HepG2 (cell line): ENCODE data around the gene INHA. TPM values are rescaled to one million over a fixed set of nuclear protein-coding genes. Genes with fewer than 3 reads are reported as not detected.

Source experiments
- CHD4 ChIP-seq: fragments of 200-600 bp; sonication (generic); IDR thresholded peaks from 2 replicates; pipeline ENCODE4 v1.7.0; 2017; ENCODE audit warnings: mild to moderate bottlenecking, low read length, borderline replicate concordance
- DMAP1 ChIP-seq: IDR thresholded peaks from 2 replicates; pipeline ENCODE4 v1.6.1; 2016
- HNF4G ChIP-seq, 2 experiments: sonication (generic) in 1 of 2; formaldehyde crosslinking in 1 of 2; IDR thresholded peaks; 2 replicates each; pipeline versions ENCODE4 v1.4.0 to v1.6.1; 2011 to 2020; ENCODE audit warnings: borderline replicate concordance in 2 of 2, low read depth in 2 of 2, mild to moderate bottlenecking in 2 of 2, low read length in 1 of 2, missing genetic modification reagents in 1 of 2, moderate library complexity in 1 of 2
- IRF2 ChIP-seq: IDR thresholded peaks from 2 replicates; pipeline ENCODE4 v1.6.1; 2018; ENCODE audit warnings: missing genetic modification reagents, missing compliant biosample characterization
- ISX ChIP-seq: sonication (generic); formaldehyde crosslinking; conservative IDR thresholded peaks from 2 replicates; pipeline ENCODE4 v1.5.0; 2020; ENCODE audit warnings: missing genetic modification reagents
- NFATC3 ChIP-seq: sonication (generic); formaldehyde crosslinking; IDR thresholded peaks from 2 replicates; pipeline ENCODE4 v1.5.1; 2020; ENCODE audit warnings: mild to moderate bottlenecking, missing genetic modification reagents
- NFIC ChIP-seq: IDR thresholded peaks from 2 replicates; pipeline ENCODE4 v1.6.1; 2012; ENCODE audit warnings: mild to moderate bottlenecking, low read length, inconsistent platforms
- PAWR ChIP-seq: sonication (generic); formaldehyde crosslinking; IDR thresholded peaks from 2 replicates; pipeline ENCODE4 v1.4.0; 2020; ENCODE audit warnings: missing genetic modification reagents, mild to moderate bottlenecking, borderline replicate concordance
- POLR2AphosphoS5 ChIP-seq: IDR thresholded peaks from 2 replicates; pipeline ENCODE4 v1.6.1; 2012; ENCODE audit warnings: low read depth, low read length
- REST ChIP-seq, 2 experiments: IDR thresholded peaks; 2 replicates each; pipeline ENCODE4 v1.6.1; 2011 to 2012; ENCODE audit warnings: low read length in 2 of 2, borderline replicate concordance in 1 of 2, low read depth in 1 of 2, mild to moderate bottlenecking in 1 of 2, moderate library complexity in 1 of 2
- SOX6 ChIP-seq, 2 experiments: fragments of 450-650 bp in 1 of 2; sonication (generic) in 1 of 2; formaldehyde crosslinking in 1 of 2; IDR thresholded peaks; 2 replicates each; pipeline versions ENCODE4 v1.4.0 to v1.6.1; 2017 to 2020; ENCODE audit warnings: antibody characterized with exemption in 1 of 2, mild to moderate bottlenecking in 1 of 2, missing genetic modification reagents in 1 of 2
- TRIM24 ChIP-seq: sonication (generic); formaldehyde crosslinking; IDR thresholded peaks from 2 replicates; pipeline ENCODE4 v1.8.0; 2022; ENCODE audit warnings: mild to moderate bottlenecking, missing genetic modification reagents
- WIZ ChIP-seq: sonication (generic); formaldehyde crosslinking; IDR thresholded peaks from 2 replicates; pipeline ENCODE4 v1.5.1; 2020; ENCODE audit warnings: mild to moderate bottlenecking, missing genetic modification reagents
- ZNF577 ChIP-seq: sonication (generic); formaldehyde crosslinking; IDR thresholded peaks from 2 replicates; pipeline ENCODE4 v1.4.0; 2020; ENCODE audit warnings: mild to moderate bottlenecking, low read depth, missing genetic modification reagents, borderline replicate concordance
- ZNF614 ChIP-seq: IDR thresholded peaks from 2 replicates; pipeline ENCODE4 v1.6.1; 2018; ENCODE audit warnings: missing biosample characterization, missing genetic modification reagents, inconsistent platforms, borderline replicate concordance
- ZNF724P ChIP-seq: sonication (generic); formaldehyde crosslinking; IDR thresholded peaks from 2 replicates; pipeline ENCODE4 v1.8.0; 2022; ENCODE audit warnings: missing genetic modification reagents, borderline replicate concordance
- ZNF772 ChIP-seq: sonication (generic); formaldehyde crosslinking; IDR thresholded peaks from 2 replicates; pipeline ENCODE4 v1.5.0; 2020; ENCODE audit warnings: mild to moderate bottlenecking, missing genetic modification reagents
- polyA plus RNA-seq, 8 experiments: library from polyadenylated mRNA; depleted of rRNA in 3 of 8; stranded (reverse) in 7 of 8; unstranded in 1 of 8; fragments of >200 nt; fragmentation: Illumina TruSeq in 4 of 8; extraction: Trizol in 4 of 8; gene quantifications; 2 replicates each; pipeline versions ENCODE4 v1.2.1 to v1.2.3, GENCODE V29; 2011 to 2016; ENCODE audit warnings: low read depth in 4 of 8, missing spikeins in 1 of 8, mixed read lengths in 1 of 8; ENCODE audit not compliant: insufficient read depth in 1 of 8
- total RNA-seq, 5 experiments: library from RNA; depleted of rRNA; stranded (reverse); fragments of >200 nt; fragmentation: Illumina TruSeq; extraction: Trizol; gene quantifications; 2 replicates each; pipeline ENCODE4 v1.2.3, GENCODE V29; 2016; ENCODE audit warnings: low read depth in 1 of 5
- TF ChIP-seq, protein P1 (sequence below): sonication (generic); formaldehyde crosslinking; IDR thresholded peaks from 2 replicates; pipeline ENCODE4 v1.4.0; 2020; ENCODE audit warnings: mild to moderate bottlenecking, missing genetic modification reagents, borderline replicate concordance

Gene INHA
- total and polyA plus RNA-seq, 2 of the 13 experiments (the other 11 are each of a cell fraction or from before 2014, with no cell fraction given), result 4.1 to 15.2 TPM

- TF ChIP-seq, protein P1, sequence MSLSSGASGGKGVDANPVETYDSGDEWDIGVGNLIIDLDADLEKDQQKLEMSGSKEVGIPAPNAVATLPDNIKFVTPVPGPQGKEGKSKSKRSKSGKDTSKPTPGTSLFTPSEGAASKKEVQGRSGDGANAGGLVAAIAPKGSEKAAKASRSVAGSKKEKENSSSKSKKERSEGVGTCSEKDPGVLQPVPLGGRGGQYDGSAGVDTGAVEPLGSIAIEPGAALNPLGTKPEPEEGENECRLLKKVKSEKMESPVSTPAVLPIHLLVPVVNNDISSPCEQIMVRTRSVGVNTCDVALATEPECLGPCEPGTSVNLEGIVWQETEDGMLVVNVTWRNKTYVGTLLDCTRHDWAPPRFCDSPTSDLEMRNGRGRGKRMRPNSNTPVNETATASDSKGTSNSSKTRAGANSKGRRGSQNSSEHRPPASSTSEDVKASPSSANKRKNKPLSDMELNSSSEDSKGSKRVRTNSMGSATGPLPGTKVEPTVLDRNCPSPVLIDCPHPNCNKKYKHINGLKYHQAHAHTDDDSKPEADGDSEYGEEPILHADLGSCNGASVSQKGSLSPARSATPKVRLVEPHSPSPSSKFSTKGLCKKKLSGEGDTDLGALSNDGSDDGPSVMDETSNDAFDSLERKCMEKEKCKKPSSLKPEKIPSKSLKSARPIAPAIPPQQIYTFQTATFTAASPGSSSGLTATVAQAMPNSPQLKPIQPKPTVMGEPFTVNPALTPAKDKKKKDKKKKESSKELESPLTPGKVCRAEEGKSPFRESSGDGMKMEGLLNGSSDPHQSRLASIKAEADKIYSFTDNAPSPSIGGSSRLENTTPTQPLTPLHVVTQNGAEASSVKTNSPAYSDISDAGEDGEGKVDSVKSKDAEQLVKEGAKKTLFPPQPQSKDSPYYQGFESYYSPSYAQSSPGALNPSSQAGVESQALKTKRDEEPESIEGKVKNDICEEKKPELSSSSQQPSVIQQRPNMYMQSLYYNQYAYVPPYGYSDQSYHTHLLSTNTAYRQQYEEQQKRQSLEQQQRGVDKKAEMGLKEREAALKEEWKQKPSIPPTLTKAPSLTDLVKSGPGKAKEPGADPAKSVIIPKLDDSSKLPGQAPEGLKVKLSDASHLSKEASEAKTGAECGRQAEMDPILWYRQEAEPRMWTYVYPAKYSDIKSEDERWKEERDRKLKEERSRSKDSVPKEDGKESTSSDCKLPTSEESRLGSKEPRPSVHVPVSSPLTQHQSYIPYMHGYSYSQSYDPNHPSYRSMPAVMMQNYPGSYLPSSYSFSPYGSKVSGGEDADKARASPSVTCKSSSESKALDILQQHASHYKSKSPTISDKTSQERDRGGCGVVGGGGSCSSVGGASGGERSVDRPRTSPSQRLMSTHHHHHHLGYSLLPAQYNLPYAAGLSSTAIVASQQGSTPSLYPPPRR (CRISPR knock-in tag), result peak; percentile 43; the same call in 1 of the 2 replicates
- no peak for TF ChIP-seq ZNF577 (CRISPR knock-in tag)
- 0 out of 2 replicates have a peak, but pooled peaks have one; percentile 31 for TF ChIP-seq DMAP1 (CRISPR knock-in tag)
- peak; percentile 85 for TF ChIP-seq HNF4G (IDR thresholded peaks at IDR 0.05; ENCODE audit: borderline replicate concordance, low read depth, low read length)
- peak; percentile 83; the same call in 1 of the 2 replicates for TF ChIP-seq HNF4G (CRISPR knock-in tag; IDR thresholded peaks at IDR 0.05; ENCODE audit: borderline replicate concordance, low read depth)
- peak; percentile 47; the same call in 1 of the 2 replicates for TF ChIP-seq POLR2AphosphoS5
- TF ChIP-seq SOX6 (IDR thresholded peaks at IDR 0.05), result no peak
- peak; percentile 75; the same call in 1 of the 2 replicates for TF ChIP-seq SOX6 (CRISPR knock-in tag; IDR thresholded peaks at IDR 0.05)
- no peak for TF ChIP-seq ZNF614 (CRISPR knock-in tag)
- no peak for TF ChIP-seq WIZ (CRISPR knock-in tag)
- no peak for TF ChIP-seq PAWR (CRISPR knock-in tag)
- TF ChIP-seq NFATC3, result no peak
- TF ChIP-seq TRIM24 (CRISPR knock-in tag), result peak; percentile 70; the same call in 1 of the 2 replicates
- TF ChIP-seq REST (IDR thresholded peaks at IDR 0.05; ENCODE audit: borderline replicate concordance in 1 of 2, low read depth in 1 of 2, low read length in 2 of 2), result peak in 1 of 2 experiments; percentile 69; a peak in 2 of 4 replicates
- no peak for TF ChIP-seq ZNF724P (CRISPR knock-in tag)
- TF ChIP-seq CHD4, result no peak
- TF ChIP-seq ISX (CRISPR knock-in tag), result no peak
- peak; percentile 86 for TF ChIP-seq IRF2
- TF ChIP-seq NFIC, result no peak
- peak; percentile 52 for TF ChIP-seq ZNF772 (CRISPR knock-in tag)
Observed at GRCh38 chr2:219545943-219546352, 26.2 kb upstream of the INHA start (continued).
